ENCODE data around the gene LIN37.

Gene LIN37

DNA sequence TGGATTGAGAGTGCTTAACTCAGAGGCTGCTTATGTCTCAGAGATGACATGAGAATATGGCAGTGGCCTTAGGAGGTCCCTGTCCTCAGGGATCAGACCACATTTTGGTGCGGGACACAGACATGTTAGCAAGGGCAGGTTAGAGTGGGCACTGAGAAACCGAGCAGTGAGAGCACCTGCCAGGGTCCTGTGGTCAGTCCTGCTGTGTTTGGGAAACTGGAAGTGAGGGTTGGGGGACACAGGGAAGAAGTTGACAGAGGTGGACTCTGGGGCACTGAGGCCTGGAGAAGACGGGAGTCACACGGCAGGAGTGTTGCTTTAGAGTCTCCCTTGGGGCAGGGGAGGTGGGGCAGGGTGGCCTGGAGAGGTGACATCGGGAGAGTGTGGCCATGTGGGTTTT, 13.5 kb upstream of the LIN37 start:
- no peak for DNase-seq (ENCODE audit: low read depth in 2 of 2)

DNA sequence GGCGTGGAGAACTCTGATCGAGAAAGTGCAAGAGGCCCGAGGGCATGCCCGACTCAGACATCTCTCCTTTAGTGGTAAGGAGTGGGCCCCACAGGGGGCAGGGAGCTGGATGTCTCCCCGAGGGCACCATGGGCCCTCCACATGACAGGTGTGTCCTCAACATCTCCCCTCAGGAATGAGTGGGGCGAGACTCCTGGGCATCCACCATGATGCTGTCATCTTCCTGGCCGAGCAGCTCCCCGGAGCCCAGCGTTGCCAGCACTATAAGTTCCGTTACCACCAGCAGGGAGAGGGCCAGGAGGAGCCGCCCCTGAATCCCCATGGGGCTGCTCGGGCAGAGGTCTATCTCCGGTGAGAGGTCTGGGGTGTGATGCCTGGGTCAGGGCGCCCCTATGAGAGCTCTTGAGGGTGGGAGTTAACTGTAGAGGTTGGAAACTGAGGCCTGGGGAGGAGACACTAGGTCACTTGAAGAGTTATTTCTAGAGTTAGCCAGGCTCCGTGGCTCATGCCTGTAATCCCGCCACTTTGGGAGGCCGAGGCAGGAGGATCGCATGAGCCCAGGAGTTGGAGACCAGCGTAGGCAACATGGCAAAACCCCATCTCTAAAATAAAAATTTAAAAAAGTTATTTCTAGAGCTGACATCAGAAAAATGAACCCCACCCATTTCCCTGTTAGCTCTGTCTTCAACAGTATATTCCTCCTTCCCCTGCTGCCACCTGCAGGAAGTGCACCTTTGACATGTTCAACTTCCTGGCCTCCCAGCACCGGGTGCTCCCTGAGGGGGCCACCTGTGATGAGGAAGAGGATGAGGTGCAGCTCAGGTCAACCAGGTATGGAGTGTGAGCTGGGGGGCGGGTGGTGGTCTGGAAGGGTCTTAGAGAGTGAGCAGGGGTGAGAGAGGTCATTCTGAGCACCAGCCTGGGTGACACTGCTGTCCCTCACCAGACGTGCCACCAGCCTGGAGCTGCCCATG, 11.2 kb upstream of the LIN37 start:
- no peak for DNase-seq (ENCODE audit: low read depth in 2 of 2)

GRCh38 chr19:35738021-35738886, 10.1 kb upstream of the LIN37 start:
- no peak for DNase-seq (ENCODE audit: low read depth in 2 of 2)

DNA sequence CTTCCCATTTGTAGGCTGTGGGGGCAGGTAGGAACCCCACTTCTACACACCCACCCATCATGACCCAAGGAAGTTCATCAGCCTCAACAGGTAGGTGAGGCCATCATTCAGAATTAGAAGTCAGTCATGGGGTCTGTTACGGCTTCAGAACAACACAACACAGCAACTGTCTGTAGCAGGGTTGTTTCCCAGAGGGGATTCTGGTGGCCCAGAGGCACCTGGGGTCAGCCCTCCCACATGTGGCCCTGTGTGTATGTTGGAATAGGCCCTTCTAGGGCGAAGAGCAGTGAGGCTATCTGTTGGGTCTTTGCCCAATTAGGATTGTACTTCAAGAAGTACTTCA, 9.5 kb upstream of the LIN37 start:
- no peak for DNase-seq (ENCODE audit: low read depth in 2 of 2)

GRCh38 chr19:35739275-35740107, 8.9 kb upstream of the LIN37 start:
- no peak for DNase-seq (ENCODE audit: low read depth in 2 of 2)

- DNase-seq (ENCODE audit: low read depth in 2 of 2), result no peak
These were observed 8.3 kb upstream of the LIN37 start for GRCh38 chr19:35740108-35740422.

- DNase-seq (ENCODE audit: low read depth in 2 of 2), result peak; percentile 89 to 92
These were observed 7.8 kb upstream of the LIN37 start for GRCh38 chr19:35740423-35741202.

- DNase-seq (ENCODE audit: low read depth in 2 of 2), result no peak
These were observed 7.2 kb upstream of the LIN37 start for GRCh38 chr19:35741203-35741515.

GRCh38 chr19:35742121-35742724, 6.2 kb upstream of the LIN37 start, which contains the start of gene IGFLR1:
TSS of gene IGFLR1 (minus strand) at chr19:35742452. CDS start at chr19:35741180, 1,272 bp downstream.
- DNase-seq (ENCODE audit: low read depth in 2 of 2), result no peak

GRCh38 chr19:35743640-35744429, 4.5 kb upstream of the LIN37 start:
- no peak for DNase-seq (ENCODE audit: low read depth in 2 of 2)

GRCh38 chr19:35744430-35745327, 3.7 kb upstream of the LIN37 start:
- peak; percentile 74 to 84 for DNase-seq (ENCODE audit: low read depth in 2 of 2)

DNA sequence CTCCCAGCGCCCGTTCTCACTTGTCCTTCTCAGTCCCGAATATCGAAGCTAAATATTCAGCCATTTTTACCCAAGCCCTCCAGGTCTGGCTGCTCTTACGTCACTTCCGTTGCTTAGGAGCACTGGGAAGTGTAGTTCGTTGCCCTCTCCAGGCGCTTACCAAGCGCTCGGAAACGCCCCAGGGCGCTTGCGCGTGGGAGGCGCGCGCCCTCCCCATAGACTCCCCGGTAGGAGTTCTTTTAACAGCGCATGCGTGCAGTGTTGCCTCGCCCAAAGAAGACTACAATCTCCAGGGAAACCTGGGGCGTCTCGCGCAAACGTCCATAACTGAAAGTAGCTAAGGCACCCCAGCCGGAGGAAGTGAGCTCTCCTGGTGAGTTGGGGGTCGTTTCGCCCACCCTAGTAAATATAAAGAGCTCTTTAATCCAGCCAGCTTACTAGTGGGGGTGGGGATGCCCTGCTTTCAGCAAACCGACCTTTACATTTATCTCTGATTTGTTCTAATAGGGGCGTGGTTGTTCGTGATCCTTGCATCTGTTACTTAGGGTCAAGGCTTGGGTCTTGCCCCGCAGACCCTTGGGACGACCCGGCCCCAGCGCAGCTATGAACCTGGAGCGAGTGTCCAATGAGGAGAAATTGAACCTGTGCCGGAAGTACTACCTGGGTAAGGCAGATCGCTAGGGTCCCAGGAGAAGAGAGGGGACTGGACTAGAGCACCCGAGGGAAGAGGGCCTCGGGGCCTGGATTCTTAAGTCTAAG, 2.9 kb upstream of the LIN37 start, which contains the start of the genes PSENEN and U2AF1L4:
TSS of gene PSENEN (plus strand) at position 324 of the 759 bp plus-strand sequence. CDS start at position 604, 280 bp downstream.
TSS of gene U2AF1L4 (minus strand) at position 91 of the 759 bp plus-strand sequence. CDS start at position 64, 27 bp downstream.
- DNase-seq (ENCODE audit: low read depth in 2 of 2), result peak; percentile 82 to 92

DNA sequence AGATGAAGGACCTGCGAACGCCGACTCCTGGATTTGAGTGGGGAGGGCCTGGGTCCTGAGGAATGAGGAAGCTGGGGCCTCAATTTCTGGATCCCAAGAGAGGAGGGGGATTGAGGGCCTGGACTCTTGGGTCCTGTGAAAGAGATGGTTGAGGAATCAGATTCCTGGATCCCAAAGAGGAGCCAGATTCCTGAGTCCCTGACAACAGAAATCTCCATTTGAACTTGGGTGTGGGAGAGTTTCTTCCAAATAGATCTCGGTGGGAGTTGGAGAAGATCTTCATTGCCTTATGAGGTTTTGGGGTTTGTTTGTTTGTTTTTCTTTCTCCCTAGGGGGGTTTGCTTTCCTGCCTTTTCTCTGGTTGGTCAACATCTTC, 2.3 kb upstream of the LIN37 start:
- DNase-seq (ENCODE audit: low read depth in 2 of 2), result no peak

DNA sequence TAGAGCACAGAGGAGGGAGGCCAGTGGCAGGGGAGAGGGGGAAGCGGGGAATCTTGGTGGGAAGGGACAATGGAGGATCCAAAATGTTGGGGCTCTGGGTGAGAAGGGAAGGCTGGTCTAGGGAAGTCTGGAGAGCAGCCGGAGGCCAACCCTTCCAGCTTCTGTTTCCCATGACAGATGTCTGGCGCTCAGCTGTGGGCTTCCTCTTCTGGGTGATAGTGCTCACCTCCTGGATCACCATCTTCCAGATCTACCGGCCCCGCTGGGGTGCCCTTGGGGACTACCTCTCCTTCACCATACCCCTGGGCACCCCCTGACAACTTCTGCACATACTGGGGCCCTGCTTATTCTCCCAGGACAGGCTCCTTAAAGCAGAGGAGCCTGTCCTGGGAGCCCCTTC, 1.8 kb upstream of the LIN37 start:
- DNase-seq (ENCODE audit: low read depth in 2 of 2), result no peak

DNA sequence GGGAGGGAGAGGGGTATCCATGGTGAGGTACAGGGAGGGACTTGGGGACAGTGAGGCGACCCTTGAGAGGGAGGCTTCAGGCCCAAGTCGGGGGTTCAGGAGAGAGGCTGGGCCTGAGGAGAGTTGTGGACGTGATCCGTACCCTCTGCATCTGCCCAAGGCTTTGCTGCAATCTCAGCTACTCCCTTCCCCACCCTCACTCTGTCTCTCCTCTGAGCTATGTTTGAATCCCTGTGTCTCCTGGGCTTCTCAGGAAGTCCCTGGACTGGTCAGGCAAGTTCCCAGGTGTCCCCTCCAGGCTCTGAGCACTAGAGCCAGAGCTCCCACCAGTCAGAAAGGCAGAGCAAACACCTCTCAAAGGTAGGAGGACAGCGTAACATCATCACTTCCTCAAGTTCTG, 1.8 kb downstream of the LIN37 start:
- DNase-seq (ENCODE audit: low read depth in 2 of 2), result no peak

- DNase-seq (ENCODE audit: low read depth in 2 of 2), result no peak
These were observed 3.7 kb downstream of the LIN37 start for GRCh38 chr19:35751839-35752745.

All from stimulated activated CD8-positive, alpha-beta memory T cell treated with anti-CD3 and anti-CD28 coated beads, Interleukin-7, amount 100 ng/mL, for 1 hour (primary cell).